B cell (primary cell): ENCODE measurements around the gene AMTN.

Experiments used
- CTCF ChIP-seq: fragments of 200-600 bp; IDR thresholded peaks from one replicate; pipeline ENCODE4 v1.8.0; 2022; ENCODE audit warnings: antibody characterized with exemption, mild to moderate bottlenecking
- EZH2 ChIP-seq: IDR thresholded peaks from 2 replicates; pipeline ENCODE4 v1.6.1; 2012; ENCODE audit warnings: borderline replicate concordance, low read depth, mild to moderate bottlenecking, moderate library complexity, low read length; ENCODE audit not compliant: insufficient read depth, poor library complexity, severe bottlenecking

DNA sequence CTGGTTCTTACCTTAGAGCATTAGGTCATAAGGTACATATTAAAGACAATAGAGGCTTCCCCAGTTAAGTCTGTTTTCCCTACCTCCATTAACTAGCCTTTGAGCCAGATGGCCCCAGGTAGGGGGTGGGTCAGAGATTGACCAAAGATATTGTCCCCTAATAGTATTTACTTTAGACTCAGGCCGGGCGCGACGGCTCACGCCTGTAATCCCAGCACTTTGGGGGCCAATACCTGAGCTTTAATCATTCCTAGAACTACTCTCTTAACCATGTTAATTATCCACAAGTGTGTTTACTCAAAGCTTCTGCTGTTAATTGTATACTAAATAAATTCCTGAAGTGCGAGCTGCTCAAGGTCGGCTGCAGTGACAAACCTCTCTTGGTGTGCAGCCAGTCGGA lies 45.7 kb downstream of the AMTN start:
- TF ChIP-seq CTCF (no peak), EZH2 (no peak)
